HUES64 (cell line): Measurements from ENCODE around the gene HSD11B1L. TPM values are rescaled to one million over a fixed set of nuclear protein-coding genes. Genes with fewer than 3 reads are reported as not detected.

ENCODE experiments used
- H3K27ac ChIP-seq: 2 replicates; pipeline ENCODE4 v1.7.0; 2013; ENCODE audit warnings: low read depth, low read length, inconsistent platforms
- H3K27me3 ChIP-seq: 2 replicates; pipeline ENCODE4 v1.6.1; 2013; ENCODE audit warnings: mild to moderate bottlenecking, low read length; ENCODE audit not compliant: insufficient read depth
- H3K36me3 ChIP-seq: 2 replicates; pipeline ENCODE4 v1.6.1; 2013; ENCODE audit warnings: mild to moderate bottlenecking, low read length; ENCODE audit not compliant: insufficient read depth
- H3K4me1 ChIP-seq: 2 replicates; pipeline ENCODE4 v1.6.1; 2013; ENCODE audit warnings: mild to moderate bottlenecking, low read length, moderate library complexity; ENCODE audit not compliant: insufficient read depth
- H3K4me3 ChIP-seq: 2 replicates; pipeline ENCODE4 v1.5.1; 2013; ENCODE audit warnings: mild to moderate bottlenecking, low read length, moderate library complexity
- H3K9ac ChIP-seq: 2 replicates; pipeline ENCODE4 v1.6.1; 2013; ENCODE audit warnings: mild to moderate bottlenecking, low read depth, low read length
- H3K9me3 ChIP-seq: 2 replicates; pipeline ENCODE4 v1.6.1; 2013; ENCODE audit warnings: low read depth, low read length; ENCODE audit not compliant: insufficient read depth
- WGBS: fragments of 150-250, 120-280 bp; methylation state at CpG from one replicate; pipeline ENCODE4 v1.1.7; 2013; ENCODE audit warnings: missing lambda C conversion rate; 5-methylcytosine and 5-hydroxymethylcytosine counted together
- polyA plus RNA-seq, 2 experiments: library from polyadenylated mRNA; stranded (reverse); fragments of 50-300 nt; gene quantifications; one replicate each; pipeline ENCODE4 v1.2.3, GENCODE V29; 2013

The HSD11B1L gene
- polyA plus RNA-seq (2013, experiment 1 of 2), result 6.0 TPM
- 14.4 TPM for polyA plus RNA-seq (2013, experiment 2 of 2)

DNA sequence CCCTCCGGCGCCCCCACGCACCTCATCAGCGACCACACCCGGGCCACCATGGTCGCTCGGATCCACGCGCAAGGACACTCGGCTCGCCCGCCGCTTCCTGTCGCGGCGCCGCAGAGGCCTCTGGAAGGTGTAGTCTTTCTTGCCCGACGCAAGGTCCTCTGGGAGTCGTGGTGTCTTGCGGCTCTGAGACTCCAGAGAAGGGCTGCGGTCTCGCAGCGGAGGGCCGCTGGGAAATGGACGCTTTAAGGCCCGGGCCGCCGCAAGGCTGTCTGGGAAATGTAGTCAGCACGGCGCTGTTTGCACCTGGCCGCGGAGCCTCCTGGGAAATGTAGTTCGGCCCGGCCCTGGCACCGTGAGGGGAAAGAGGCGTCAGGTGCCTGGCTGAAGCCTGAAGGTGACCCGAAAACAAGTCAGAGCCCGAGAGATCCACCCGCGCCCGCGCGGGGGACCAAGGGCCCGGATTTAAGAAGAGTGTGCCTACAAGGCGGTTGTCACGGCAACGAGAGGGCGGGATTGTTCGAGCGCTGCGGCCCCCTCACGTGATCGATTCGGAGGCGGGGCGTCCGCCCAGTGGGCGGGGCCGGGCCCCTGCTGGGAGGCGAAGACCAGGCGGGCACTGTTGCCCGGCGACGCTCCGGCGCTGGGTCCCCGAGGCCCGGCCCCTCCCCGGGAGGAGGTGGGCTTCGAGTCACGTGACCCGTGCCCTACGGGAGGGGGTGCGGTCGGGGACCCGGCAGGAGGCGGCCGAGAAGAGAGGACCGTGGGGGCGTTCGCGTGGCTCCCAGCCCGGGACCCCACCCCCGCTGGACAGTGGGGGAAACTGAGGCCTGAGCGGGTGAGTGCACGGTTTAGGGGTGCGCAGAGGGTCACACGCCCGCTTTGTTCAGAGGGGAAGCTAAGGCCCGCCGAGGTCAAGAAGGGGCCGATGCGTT is at the start of gene HSD11B1L, which contains the start of gene MICOS13:
Gene HSD11B1L (plus strand): TSS at position 591 of the 932 bp plus-strand sequence. CDS start 3,806 bp downstream, outside the sequence.
Gene MICOS13 (minus strand): TSS at position 80 of the 932 bp plus-strand sequence. CDS start 30 bp downstream, at position 50.
- no peaks in the 10 kb centered on the region for H3K27me3 ChIP-seq
- peak within 1 kb of the TSS; percentile 68 for H3K9ac ChIP-seq
- 2% methylated on average over 94 of the region's 94 CpGs for WGBS
- H3K4me1 ChIP-seq, result no peaks in the 10 kb centered on the region
- no peaks in the 10 kb centered on the region for H3K9me3 ChIP-seq
- peak within 1 kb of the TSS; percentile 71 for H3K27ac ChIP-seq
- no peaks in the 10 kb centered on the region for H3K36me3 ChIP-seq
- peak within 1 kb of the TSS; percentile 77 for H3K4me3 ChIP-seq

DNA sequence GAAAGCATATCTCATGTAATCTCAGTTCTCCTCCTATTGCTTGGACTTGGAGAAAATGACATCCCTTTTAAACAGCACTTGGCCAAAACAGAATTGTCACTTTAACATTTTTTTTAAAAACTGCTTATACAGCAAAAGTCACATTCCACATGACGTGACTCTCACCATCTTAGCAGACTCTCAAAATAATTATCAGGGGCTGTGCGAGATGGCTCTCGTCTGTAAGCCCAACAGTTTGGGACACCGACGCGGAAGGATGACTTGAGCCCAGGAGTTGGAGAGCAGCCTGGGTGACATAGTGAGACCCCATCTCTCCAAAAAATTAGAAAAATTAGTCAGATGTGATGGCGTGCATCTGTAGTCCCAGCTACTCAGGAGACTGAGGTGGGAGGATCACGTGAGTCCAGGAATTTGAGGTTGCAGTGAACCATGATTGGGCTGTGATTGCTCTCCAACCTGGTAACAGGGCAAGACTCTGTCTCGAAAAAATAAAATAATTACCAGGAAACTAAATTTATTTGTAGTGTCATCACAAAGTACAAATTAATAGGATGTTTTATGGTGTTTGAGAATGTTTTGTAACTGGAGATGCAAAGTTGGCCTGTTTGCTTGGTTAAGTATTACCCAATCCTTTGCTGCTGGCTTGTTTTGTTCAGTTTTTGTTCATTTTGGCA is 49.1 kb upstream of the HSD11B1L start:
- Histone ChIP-seq H3K36me3 (peaks cover 75% of the 10 kb centered on the region), H3K27me3 (no peaks in the 10 kb centered on the region), H3K27ac (no peak overlapping the region), H3K4me1 (peaks cover 7% of the 10 kb centered on the region), H3K9me3 (no peaks in the 10 kb centered on the region), H3K9ac (no peak overlapping the region), H3K4me3 (no peak overlapping the region)
- 95% methylated on average over 9 of the region's 9 CpGs for WGBS

DNA sequence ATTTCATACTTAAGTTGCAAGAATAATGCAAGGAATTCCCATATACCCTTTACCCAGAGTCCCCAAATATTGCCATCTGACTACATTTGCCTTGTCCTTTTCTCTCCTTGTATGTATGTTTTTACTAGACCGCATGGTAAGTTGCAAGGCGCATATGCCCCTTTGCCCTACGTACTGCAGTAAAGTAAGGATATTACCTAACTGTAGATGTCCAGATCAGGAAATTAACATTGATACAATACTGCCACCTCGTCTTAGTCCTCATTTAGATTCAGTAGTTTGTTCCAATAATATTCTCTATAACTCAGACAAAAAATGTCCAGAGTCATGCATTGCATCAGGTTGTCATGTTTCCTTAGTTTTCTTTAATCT is 48.6 kb upstream of the HSD11B1L start:
- H3K9me3 ChIP-seq, result no peaks in the 10 kb centered on the region
- no peak overlapping the region for H3K9ac ChIP-seq
- H3K4me3 ChIP-seq, result no peak overlapping the region
- 94% methylated on average over 4 of the region's 4 CpGs for WGBS
- H3K27me3 ChIP-seq, result no peaks in the 10 kb centered on the region
- H3K36me3 ChIP-seq, result peaks cover 70% of the 10 kb centered on the region
- H3K4me1 ChIP-seq, result peaks cover 5% of the 10 kb centered on the region
- H3K27ac ChIP-seq, result no peak overlapping the region

GRCh38 chr19:5632657-5633056 is 48.2 kb upstream of the HSD11B1L start:
- Histone ChIP-seq H3K9me3 (no peaks in the 10 kb centered on the region), H3K4me1 (peaks cover 1% of the 10 kb centered on the region; the same call in 1 of the 2 replicates), H3K4me3 (no peak overlapping the region), H3K27ac (no peak overlapping the region), H3K9ac (no peak overlapping the region), H3K36me3 (peaks cover 66% of the 10 kb centered on the region), H3K27me3 (no peaks in the 10 kb centered on the region)
- 93% methylated on average over 5 of the region's 5 CpGs for WGBS

DNA sequence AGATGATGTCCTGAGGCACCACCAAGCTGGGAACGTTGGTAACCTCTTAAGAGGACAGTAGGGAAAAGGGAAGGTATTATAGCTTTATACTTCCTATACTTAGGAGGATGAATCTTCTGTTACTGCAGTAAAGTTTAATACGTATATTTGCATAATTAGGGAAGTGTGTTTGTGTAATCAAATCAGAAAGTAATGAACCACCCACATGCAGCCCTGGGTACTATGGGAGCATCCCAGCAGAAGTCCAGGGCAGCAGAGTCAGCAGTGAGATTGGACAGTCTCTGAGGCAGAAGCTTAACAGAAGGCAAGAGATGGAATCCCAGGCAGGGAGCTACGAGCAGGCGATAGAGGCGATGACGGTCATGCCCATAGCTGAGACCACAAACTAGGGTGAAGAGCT is 45.4 kb upstream of the HSD11B1L start:
- Histone ChIP-seq H3K4me3 (no peak overlapping the region), H3K9me3 (no peaks in the 10 kb centered on the region), H3K4me1 (no peaks in the 10 kb centered on the region), H3K9ac (no peak overlapping the region), H3K36me3 (peaks cover 50% of the 10 kb centered on the region), H3K27me3 (no peaks in the 10 kb centered on the region), H3K27ac (no peak overlapping the region)
- 90% methylated on average over 5 of the region's 6 CpGs for WGBS

- H3K4me1 ChIP-seq, result no peaks in the 10 kb centered on the region
- no peak overlapping the region for H3K4me3 ChIP-seq
- no peak overlapping the region for H3K9ac ChIP-seq
- H3K36me3 ChIP-seq, result peaks cover 51% of the 10 kb centered on the region
- no peaks in the 10 kb centered on the region for H3K27me3 ChIP-seq
- no peak overlapping the region for H3K27ac ChIP-seq
- no peaks in the 10 kb centered on the region for H3K9me3 ChIP-seq
- WGBS, result 100% methylated on average over 1 of the region's 1 CpG
Measured at GRCh38 chr19:5637971-5638370, 42.9 kb upstream of the HSD11B1L start.

DNA sequence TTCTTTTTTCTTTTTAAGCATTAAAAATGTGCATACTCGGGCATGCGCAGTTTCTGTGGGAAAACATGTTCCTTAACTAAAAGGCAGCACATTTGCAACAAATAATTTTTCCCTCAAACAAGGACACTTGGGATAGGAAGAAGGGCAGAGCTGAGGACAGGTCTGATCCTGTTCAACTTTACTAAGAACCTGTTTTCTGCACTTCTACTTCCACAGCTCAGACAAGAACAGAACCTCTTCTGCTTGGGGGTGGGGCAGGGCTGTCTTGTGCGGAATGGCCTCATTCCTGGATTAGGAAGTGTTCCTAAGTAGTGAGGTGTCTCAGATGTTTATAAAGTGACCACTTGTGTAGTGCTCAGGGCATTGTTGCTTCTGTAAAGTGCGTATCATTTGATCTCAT is 39.7 kb upstream of the HSD11B1L start:
- no peaks in the 10 kb centered on the region for H3K4me1 ChIP-seq
- no peaks in the 10 kb centered on the region for H3K27me3 ChIP-seq
- H3K27ac ChIP-seq, result no peak overlapping the region
- no peak overlapping the region for H3K4me3 ChIP-seq
- WGBS, result 94% methylated on average over 4 of the region's 4 CpGs
- no peak overlapping the region for H3K9ac ChIP-seq
- H3K36me3 ChIP-seq, result peaks cover 65% of the 10 kb centered on the region
- no peaks in the 10 kb centered on the region for H3K9me3 ChIP-seq

DNA sequence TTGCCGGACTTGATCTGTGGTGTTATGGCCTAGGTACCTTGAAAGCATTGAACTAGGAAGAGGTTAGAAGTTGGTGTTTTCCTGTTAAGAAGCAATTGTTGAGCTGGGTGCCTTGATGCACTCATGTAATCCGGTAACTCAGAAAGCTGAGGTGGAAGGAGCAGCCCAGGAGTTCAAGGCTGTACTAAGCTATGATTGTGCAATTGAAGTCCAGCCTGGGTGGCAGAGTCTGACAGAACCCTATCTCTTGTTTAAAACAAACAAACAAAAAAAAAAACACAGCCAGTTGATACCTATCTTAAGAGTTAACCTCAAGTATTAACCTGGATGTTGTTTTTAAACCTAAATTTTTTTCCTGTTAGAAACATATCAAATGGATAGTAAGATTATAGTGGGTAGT is 38.6 kb upstream of the HSD11B1L start:
- WGBS, result 96% methylated on average over 2 of the region's 2 CpGs
- H3K9me3 ChIP-seq, result no peaks in the 10 kb centered on the region
- H3K36me3 ChIP-seq, result peaks cover 74% of the 10 kb centered on the region
- no peaks in the 10 kb centered on the region for H3K27me3 ChIP-seq
- no peak overlapping the region for H3K9ac ChIP-seq
- H3K4me3 ChIP-seq, result no peak overlapping the region
- H3K27ac ChIP-seq, result no peak overlapping the region
- no peaks in the 10 kb centered on the region for H3K4me1 ChIP-seq

DNA sequence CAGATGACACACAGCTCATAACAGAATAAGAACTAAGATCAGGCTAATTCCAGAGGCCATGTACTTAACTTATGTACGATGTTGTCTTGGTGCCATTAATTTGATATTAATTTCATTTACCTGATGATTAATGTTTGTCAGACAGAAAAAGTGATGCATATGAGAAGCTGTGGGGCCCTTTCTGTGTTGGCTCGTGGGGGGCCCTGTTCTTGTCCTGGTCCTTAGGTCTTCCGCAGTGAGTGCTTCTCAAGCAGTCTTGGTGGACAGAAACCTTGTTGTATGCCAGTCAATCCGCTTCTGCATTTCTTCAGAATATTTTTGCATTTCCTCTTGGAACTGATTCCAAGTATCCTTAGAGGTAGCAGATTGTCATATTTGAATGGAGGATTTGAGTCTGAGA is 37.8 kb upstream of the HSD11B1L start:
- Histone ChIP-seq H3K27me3 (no peaks in the 10 kb centered on the region), H3K4me1 (no peaks in the 10 kb centered on the region), H3K4me3 (no peak overlapping the region), H3K9me3 (no peaks in the 10 kb centered on the region), H3K9ac (no peak overlapping the region), H3K36me3 (peaks cover 78% of the 10 kb centered on the region), H3K27ac (no peak overlapping the region)
- 95% methylated on average over 4 of the region's 4 CpGs for WGBS

DNA sequence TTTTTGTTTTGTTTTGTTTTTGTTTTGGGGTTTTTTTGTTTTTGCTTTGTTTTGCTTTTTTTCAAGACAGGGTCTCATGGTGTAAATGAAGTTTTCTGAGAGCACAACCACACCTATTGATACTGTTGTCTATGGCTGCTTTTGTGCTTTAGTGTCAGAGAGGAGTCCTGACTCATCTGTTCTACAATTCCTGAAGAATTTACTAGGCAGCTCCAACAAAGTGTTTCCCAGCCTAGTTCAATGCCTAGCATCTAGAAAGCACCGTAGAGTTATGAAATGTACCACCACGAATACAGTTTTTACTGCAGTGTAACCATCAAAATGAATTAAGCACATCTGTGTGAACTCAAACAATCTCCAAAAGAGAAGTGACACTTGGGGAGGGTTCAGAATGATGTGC is 36.8 kb upstream of the HSD11B1L start:
- Histone ChIP-seq H3K27ac (no peak overlapping the region), H3K36me3 (peaks cover 78% of the 10 kb centered on the region), H3K9ac (no peak overlapping the region), H3K27me3 (no peaks in the 10 kb centered on the region), H3K4me3 (no peak overlapping the region), H3K4me1 (no peaks in the 10 kb centered on the region), H3K9me3 (no peaks in the 10 kb centered on the region)
- 97% methylated on average over 2 of the region's 2 CpGs for WGBS

- H3K36me3 ChIP-seq, result peaks cover 87% of the 10 kb centered on the region
- WGBS, result 96% methylated on average over 5 of the region's 5 CpGs
- H3K4me3 ChIP-seq, result no peak overlapping the region
- no peaks in the 10 kb centered on the region for H3K9me3 ChIP-seq
- H3K27me3 ChIP-seq, result no peaks in the 10 kb centered on the region
- no peaks in the 10 kb centered on the region for H3K4me1 ChIP-seq
- no peak overlapping the region for H3K9ac ChIP-seq
- no peak overlapping the region for H3K27ac ChIP-seq
Measured at GRCh38 chr19:5645409-5645808, 35.4 kb upstream of the HSD11B1L start.
